Stimulated activated CD8-positive, alpha-beta memory T cell treated with anti-CD3 and anti-CD28 coated beads, Interleukin-7, amount 100 ng/mL, for 4 hours (primary cell): ENCODE results near the gene ZBTB38.

Experiments
- DNase-seq, 2 donors: peaks; one replicate each; pipeline ENCODE4 v3.0.0-alpha.2; 2020; ENCODE audit warnings: low read depth in 2 of 2

The ZBTB38 gene, protein sequence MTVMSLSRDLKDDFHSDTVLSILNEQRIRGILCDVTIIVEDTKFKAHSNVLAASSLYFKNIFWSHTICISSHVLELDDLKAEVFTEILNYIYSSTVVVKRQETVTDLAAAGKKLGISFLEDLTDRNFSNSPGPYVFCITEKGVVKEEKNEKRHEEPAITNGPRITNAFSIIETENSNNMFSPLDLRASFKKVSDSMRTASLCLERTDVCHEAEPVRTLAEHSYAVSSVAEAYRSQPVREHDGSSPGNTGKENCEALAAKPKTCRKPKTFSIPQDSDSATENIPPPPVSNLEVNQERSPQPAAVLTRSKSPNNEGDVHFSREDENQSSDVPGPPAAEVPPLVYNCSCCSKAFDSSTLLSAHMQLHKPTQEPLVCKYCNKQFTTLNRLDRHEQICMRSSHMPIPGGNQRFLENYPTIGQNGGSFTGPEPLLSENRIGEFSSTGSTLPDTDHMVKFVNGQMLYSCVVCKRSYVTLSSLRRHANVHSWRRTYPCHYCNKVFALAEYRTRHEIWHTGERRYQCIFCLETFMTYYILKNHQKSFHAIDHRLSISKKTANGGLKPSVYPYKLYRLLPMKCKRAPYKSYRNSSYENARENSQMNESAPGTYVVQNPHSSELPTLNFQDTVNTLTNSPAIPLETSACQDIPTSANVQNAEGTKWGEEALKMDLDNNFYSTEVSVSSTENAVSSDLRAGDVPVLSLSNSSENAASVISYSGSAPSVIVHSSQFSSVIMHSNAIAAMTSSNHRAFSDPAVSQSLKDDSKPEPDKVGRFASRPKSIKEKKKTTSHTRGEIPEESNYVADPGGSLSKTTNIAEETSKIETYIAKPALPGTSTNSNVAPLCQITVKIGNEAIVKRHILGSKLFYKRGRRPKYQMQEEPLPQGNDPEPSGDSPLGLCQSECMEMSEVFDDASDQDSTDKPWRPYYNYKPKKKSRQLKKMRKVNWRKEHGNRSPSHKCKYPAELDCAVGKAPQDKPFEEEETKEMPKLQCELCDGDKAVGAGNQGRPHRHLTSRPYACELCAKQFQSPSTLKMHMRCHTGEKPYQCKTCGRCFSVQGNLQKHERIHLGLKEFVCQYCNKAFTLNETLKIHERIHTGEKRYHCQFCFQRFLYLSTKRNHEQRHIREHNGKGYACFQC (N-terminal part only)

DNA sequence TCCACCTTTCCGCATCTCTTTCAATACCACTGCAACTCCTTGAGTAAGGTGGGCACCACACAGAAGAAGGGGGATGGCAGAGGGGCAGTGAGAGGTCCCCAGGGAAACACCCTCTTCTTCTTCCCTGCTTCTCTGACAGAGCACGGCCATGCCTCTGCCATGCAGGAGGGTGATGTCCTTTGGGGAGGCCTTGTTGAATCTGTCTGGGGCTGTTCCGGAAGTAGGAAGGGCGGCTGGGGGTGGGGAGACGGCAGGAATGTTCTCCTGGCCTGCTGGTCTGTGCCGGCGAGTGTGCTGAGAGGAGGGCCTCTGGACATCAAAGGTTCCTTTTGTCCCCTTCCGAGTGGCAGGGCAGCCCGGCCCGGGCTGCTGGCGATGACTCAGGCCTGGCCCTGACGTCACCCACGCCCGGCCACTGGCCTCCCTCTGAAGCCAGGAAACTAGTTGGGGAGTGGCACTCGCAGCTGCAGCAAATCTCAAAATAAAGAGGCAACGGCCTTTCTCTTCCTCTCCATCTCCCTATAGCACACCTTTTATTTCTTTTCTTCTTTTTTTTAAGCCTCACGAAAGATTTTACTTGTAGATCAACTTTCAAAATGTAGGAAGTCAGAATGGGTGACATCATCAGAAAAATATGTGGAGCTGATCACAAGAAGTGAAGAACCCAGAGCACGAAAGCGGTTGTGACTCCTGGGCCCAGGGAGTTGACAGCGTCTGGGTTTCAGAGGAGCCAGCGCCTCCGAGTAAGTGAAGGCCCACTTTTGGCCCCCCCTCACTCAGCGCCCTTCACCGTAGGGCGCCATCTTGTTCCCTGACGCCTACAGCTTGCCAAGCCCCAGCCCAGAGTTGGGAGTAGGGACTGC lies at the start of gene ZBTB38:
Gene ZBTB38, plus strand, starts transcription at position 443 of the 863 bp plus-strand sequence. CDS start 73,885 bp downstream, outside the sequence.
- no peak for DNase-seq

DNA sequence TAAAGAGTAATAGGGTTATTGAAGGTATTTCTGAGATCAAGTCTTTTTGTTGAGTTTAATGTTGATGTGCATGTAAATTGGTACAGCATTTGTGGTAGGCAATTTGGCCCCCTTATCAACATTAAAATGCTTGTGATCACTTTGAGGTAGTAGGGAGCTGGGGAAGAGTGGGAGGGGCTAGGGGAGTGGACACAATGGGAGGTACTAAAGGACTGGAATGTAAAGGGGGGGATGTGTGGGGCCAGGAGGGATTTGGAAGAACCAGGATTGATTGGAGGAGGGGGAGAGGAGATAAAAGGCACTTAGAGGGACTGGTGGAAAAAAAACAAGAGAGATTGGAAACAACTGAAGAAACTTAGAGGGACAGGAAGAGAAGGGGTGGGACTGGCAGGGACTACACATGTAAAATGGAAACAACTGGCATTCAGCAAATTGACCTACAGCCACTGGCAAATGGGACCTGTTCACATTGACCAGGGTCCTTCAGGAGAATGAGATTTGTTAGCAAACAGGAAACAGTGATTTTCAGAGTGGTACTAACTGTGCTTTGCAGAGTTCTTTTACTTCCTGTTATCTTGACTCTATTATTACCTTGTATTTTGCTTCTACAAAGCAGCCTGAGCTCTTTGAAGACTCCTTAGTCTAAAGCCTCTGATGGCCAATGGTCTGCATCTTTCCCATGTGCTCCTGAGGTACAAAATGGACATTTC lies 47.8 kb upstream of the ZBTB38 start:
- no peak for DNase-seq

DNA sequence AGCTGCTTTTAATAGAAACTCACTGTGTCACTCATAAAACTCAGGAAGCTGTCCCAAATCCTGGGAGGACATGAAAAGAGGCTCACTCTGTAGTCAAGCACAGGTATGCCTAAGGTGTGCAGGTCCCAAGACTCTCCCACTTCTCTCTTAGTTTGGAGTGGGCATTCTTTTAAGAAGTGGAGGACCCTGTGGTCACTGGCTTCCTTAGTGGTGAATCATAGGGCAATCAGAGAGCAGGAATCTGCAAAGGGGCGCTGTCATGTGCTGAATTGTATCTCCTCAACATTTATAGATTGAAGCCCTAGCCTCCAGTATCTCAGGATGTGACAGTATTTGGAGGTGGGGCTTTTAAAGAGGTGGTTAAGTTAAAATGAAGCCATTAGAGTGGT lies 47.2 kb upstream of the ZBTB38 start:
- no peak for DNase-seq

DNA sequence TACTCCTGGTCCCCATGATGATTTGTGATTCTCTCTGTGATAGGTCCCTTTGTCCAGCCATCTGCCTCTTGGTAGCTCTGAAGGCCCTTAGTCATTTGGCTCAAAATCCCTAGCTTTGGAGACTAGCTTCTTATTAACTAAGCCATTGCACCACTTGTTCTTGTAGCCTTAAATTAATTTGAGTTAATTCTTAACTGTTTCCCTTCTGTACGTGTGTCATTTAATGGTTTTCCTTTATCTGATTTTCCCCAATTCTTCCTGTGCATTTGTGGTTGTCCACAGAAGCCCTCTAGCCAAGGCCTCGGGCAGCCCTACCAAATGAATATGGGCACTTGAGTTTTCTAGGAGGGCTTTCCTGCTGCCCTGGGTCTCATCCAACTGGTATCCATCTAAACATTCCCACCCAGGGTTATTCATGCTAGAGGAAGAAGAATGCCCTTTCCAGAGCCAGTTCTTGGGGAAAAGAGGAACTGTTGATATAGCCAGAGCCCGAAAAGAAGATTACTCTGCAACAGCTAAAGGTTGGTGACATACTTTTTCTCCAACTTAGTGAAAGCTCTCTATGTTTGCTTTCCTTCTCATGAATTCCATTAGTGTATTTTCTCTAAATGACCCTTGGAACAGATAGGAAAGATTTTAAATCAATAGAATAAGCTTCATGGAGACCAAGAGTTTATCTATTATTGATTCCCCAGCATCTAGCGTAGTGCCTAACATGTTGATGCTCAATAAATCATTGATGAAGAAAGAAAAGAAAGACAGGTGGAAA lies 44.2 kb upstream of the ZBTB38 start:
- no peak for DNase-seq

DNA sequence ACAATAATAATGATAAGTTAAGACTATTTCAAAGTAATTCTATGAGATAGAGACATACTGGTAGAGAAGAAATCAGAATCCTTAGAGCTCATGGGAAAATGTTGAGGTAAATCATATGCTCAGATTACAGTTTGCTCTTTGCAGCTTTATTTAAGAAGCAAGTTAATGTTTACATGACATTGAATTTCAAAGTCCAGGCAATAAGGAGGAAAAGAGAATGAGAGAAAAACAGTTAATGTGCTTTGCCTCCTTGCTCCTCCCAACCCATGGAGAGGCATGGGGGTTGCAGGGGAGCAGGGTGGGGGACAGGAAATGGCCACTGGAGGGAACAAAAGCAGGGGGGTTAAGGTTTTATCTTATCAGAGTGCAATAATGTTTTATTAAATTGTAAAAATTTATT lies 42.2 kb upstream of the ZBTB38 start:
- no peak for DNase-seq

DNA sequence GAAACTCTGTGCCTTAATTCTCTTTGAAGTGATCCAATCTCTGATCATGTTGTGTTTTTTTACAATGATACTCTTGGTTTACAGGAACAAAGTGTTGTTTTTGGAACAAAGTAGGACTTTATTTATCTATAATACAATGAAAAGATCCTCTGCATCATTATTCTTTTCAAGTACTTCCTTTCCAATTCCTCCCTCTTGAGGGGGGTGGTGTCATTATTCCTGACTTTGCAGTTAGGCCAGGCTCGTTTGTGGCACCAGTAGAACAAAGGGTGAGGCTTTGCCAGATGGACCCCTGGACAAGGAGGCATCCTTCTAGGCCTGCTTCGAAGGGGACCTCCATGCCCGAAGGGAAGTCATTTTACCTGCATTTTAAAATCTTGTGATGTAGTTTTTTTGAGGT lies 41.7 kb upstream of the ZBTB38 start:
- DNase-seq: no peak

DNA sequence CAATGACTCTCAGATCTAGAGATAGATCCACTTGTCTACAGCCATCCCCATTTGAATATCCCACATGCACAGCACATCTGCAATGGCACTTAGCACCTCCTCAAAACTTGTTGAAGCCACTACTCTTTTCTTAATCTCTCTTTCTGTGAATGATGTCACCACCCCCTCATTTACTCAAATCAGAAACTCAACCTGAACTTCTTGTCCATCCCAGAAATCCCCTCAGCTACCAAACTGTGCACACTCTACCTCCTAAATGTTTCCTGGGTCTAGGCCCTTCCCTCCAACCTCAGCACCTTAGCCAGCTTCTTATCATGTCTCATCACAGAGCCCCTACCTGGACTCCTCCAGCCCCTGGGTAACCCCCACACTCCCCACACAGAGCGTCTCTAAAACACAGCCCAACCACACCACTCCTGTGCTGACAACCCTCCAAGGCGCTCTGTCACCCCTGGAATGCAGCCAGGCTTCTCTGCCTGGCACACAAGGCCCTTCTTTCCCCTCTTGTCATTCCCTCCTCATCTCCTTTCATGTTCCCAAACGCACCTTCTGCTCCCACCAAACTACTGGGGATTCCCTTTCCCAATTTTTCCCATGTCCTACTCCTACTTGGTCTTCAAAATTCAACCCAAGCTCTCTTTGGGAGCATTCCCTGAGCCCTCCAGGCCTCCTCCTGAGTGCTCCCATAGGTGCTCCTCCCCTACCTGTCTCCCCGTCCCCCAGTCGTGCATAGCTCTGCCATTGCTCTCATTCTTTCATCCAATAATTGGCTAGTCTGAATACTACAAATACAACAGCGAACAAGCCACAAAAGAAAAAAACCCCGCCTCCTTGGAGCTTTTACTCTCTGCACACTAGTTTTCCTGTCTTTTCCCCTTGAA lies 39.8 kb upstream of the ZBTB38 start:
- no peak for DNase-seq

DNA sequence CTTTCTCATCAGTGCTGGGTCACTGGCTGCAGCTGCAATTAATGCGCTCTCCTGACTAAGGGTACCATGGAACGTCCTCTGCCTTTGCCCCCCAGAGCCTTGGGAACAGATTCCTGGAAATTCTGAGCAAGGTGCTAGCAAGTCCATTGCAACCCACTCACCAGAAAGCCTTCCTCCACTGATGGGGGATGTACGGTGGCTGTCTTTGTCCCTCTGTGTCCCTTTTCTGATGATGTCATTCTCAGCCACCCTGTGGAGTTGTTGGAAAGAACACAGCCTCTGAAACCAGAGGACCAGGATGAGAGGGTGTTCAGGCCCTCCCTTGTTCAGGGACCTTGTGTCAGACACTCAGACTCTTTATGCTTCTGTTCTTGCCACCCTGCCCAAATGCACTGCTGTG lies 38.1 kb upstream of the ZBTB38 start:
- DNase-seq: no peak

DNA sequence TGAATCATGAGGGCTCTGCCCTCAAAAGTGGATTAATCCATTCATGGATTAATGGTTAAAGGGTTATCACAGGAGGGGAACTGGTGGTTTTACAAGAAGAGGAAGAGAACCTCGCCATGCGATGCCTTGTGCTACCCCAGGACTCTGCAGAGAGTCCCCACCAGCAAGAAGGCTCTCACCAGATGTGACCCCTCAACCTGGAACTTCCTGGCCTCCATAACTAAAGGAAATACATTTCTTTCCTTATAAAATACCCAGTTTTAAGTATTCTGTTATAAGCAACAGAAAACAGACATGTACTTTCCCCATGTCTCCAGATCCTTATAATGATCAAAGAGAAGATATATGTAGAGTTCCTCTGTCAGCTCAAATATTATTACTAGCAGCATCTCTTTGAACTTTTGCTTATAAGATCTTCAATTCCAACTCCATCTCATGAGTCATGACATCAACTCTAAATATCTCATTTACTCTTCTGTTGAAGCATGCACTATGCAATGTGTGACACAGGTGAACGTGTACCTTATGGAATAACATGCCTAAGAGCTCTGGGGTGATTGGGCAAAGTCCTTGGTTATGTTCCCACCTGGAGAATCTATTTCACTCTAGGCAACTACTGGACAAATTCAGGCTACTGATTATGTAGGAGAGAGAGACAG lies 37.5 kb upstream of the ZBTB38 start:
- DNase-seq: no peak

DNA sequence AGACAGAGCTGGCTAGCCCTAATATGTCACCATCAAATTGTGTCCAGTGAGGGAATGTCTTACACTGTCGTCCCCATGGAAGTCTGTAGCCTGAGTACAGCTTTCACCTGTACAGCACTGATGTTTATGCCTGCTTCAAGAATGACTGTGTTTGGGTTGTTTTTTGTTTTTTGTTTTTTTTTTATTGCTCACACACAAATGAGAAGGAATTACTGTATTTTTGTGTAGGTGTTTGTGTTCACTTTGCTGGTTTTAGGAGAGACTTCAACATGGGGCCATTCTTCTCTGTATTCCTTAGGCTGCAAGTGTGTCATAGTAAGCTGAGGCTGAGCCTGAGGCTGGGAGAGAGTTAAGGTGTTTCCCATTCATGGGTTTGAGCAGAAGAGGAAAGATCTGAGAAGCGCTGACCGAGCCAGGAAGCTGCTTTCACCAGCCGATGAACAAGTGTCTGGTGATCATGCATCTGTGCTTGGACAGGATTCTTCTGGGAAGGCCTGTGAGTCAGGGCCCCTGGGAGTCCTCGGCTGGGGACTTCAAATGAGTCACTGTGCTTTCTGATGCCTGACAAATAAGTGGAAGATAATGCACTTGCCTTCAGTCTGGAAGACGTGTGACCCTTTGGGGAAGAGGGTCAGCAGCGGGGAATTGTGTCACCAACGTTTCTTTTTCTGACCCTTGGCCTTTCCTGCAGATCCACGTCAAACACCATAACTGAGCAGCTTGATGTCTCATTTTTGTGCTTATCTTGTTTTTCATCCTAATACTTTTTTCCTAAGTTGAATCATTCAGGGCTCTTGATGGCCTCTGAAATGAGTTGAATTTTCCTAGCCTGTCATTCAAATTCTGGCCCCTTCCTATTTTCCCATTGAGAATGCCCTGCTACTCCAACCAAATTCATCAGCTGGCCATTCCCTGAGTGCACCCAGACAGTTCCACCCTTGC lies 36.7 kb upstream of the ZBTB38 start:
- no peak for DNase-seq

DNA sequence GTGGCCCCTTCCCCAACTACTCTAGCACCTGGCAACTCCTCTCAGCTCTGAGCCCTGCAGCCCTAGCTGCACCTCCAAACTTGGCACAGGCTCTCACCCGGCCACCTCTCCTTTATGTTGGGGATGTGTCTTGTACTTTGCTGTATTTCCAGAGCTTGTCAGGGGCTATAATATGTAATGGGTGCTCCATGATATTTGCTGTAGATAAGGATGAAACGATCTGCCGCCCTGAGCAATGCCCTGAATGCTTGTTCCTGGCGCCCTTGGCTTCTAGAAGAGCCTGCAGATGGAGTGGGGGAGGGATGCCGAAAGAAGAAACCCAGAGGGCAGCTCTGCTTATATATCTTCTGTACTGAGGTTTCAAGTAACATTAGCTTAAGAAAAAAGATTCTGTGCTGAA lies 35.9 kb upstream of the ZBTB38 start:
- DNase-seq: no peak

DNA sequence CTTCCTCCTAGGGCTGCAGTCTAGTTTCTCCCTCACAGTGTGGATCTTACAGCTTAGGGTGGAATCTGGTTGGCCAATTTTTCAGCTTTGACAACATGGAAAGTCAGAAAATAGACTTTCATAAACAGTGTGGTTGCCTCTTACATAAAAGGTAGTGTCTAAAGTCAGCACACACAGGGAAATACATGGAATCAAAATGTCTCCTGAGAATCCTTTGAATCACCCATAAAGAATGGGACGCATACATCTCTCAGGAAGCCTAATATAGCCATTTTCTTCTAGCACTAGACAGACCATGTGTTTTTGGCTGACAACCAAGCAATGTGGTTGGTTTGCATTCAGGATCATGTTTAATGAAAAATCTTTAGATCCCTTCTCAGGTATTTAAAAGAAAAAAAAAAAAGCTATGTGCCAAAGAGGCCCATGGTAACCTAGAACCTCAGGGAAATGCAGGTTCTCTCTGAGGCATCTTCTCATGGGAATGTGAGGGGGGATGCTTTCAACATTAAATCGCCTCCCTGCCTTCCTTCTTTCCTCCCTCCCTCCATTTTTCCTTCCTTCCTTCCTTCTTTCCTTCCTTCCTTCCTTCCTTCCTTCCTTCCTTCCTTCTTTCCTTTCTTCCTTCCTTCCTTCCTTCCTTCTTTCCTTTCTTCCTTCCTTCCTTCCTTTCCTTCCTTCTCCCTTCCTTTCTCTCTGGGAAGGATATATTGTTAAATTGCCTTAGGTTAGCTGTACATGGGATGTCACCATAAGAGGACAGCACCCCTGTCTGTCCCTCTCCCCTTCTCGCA lies 34.3 kb upstream of the ZBTB38 start:
- DNase-seq: no peak

DNA sequence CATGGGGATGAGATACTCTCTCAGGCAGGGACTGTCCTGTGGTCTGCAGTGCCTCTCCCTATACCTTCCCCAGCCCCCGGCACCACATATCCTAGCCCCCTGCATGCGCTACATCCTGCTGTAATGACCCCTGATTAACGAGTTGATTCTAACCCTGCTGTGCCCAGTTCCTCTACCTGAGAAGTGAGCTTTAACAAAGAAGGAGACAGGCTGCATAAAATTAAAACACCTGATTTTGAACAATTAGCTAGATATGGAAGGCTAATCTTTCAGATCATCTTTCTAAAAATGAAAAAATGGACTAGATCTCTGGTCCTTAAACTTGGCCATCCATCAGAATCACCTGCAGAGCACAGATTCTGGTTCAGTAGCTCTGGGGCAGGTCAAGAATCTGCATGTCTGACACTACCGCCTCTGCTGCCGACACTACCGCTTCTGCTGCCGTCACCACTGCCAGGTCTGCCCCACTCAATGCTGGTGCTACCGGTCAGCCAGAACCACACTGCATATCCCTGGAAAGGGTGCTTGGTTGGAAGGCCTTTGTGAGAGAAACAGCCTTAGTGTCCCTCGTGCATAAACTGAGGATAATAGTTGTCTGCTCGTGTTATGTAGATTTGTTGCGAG lies 33.6 kb upstream of the ZBTB38 start:
- no peak for DNase-seq

DNA sequence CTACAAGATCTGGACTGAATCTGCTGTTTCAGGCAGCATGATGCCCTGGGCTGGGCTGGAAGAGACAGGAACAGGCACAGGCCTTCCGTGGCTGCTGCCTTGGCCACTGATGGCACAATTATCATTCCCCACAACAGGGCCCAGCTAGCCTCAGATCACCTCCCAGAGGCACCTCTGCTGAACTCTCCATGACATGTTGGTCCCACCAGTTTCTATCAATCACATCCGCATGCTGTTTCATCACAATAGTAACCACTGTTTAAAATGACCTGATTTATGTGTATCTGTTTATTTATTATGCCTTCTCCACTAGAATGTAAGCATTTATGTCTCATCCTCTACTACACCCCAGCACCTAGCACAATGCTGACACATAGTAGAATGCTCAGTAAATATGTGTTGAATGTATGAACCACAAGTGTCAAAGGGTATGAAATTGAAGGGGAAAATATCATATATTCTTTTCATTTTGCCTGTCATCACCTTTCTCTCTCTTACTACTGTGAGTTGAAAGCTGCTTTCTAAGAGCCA lies 32.7 kb upstream of the ZBTB38 start:
- DNase-seq: no peak

DNA sequence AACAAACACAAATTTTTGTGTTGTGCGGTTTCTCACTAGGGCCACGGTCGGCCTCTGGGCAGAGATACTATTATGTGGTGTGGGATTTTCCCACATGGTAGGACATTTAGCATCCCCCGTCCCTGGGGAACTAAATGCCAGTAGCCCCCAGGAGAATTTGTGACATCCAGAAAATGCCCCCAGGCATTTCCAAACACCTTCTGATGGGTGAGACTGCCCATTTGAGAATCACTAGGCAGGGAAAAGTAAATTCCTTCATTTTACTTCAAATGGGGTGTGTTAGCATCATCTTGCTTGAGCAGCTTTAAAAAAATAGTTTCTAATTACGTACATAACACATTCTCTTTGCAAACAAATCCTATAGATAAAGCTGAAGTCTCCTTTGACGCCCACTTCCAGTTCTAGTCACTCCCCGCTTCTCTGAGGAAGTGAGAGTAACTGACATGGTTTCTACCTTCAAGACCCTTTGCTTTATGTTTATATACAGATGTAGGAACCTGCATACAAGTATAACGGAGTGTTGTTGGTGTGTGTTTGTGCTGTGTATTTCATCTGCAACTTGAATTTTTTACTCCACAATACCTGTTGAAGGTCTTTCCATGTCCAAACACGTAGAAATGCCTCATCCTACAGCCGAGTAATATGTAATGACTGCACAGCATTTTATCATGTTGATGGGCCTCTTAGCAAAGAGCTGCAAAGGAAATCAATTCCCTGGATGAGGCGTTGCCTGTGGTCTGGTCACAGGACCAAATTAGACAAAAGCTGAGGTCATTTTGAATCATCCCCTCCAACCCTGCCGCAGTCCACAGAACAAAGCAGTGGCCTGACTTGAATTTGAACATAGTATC lies 31.4 kb upstream of the ZBTB38 start:
- no peak for DNase-seq
